Panc1 (cell line): ENCODE measurements around the gene ELMO1. TPM values are rescaled to one million over a fixed set of nuclear protein-coding genes. Genes with fewer than 3 reads are reported as not detected.

Experiments used
- ATAC-seq: fragments of 200-7000 bp; cut with Tn5 transposase; 2 replicates; pipeline ENCODE4 v1.9.1; 2020; ENCODE audit warnings: mild to moderate bottlenecking, moderate library complexity
- BruUV-seq: library from RNA; stranded (reverse); fragments of 400-500 nt; replicated peaks from 2 replicates; lab custom pipeline; 2021; lab: Mats Ljungman, UMichigan
- CTCF ChIA-PET: fragments of 300-600 bp; sonication (Branson Sonifier 250); formaldehyde crosslinking; loops from one replicate; lab custom pipeline; 2022; ENCODE audit warnings: antibody characterized with exemption; lab: Charles Lee
- POLR2A ChIA-PET: fragments of 300-600 bp; sonication (Branson Sonifier 250); formaldehyde crosslinking; loops from one replicate; lab custom pipeline; 2022; ENCODE audit warnings: antibody characterized with exemption; lab: Charles Lee
- DNase-seq: peaks from one replicate; pipeline ENCODE4 v3.0.0-alpha.2; 2010; ENCODE audit warnings: low read depth, low spot score
- H3K27ac ChIP-seq: 2 replicates; pipeline ENCODE4 v1.5.1; 2011; ENCODE audit warnings: mild to moderate bottlenecking, low read length, inconsistent platforms
- H3K27me3 ChIP-seq: fragments of 200-500 bp; sonication (Bioruptor generic); 2 replicates; pipeline ENCODE4 v1.6.0; 2014; ENCODE audit warnings: low read length, inconsistent platforms; ENCODE audit not compliant: control insufficient read depth, insufficient read depth
- H3K36me3 ChIP-seq: fragments of 200-500 bp; sonication (Bioruptor generic); 2 replicates; pipeline ENCODE4 v1.5.1; 2014; ENCODE audit warnings: inconsistent platforms, mild to moderate bottlenecking, low read length, moderate library complexity; ENCODE audit not compliant: control insufficient read depth, insufficient read depth
- H3K4me1 ChIP-seq: 2 replicates; pipeline ENCODE4 v1.5.1; 2011; ENCODE audit warnings: inconsistent platforms, mild to moderate bottlenecking, low read length, moderate library complexity; ENCODE audit not compliant: control insufficient read depth, insufficient read depth
- H3K4me3 ChIP-seq, 2 experiments: 2 replicates each; pipeline ENCODE4 v1.5.1; 2011 to 2012; ENCODE audit warnings: low read depth in 2 of 2, low read length in 2 of 2, mild to moderate bottlenecking in 2 of 2, inconsistent platforms in 1 of 2, moderate library complexity in 1 of 2
- H3K9me3 ChIP-seq: fragments of 200-500 bp; sonication (Bioruptor generic); 2 replicates; pipeline ENCODE4 v1.5.1; 2014; ENCODE audit warnings: low read depth, mild to moderate bottlenecking, inconsistent platforms, low read length, moderate library complexity; ENCODE audit not compliant: control insufficient read depth, insufficient read depth
- CTCF ChIP-seq: fragments of 450-650 bp; IDR thresholded peaks from 2 replicates; pipeline ENCODE4 v1.5.1; 2017; ENCODE audit warnings: mild to moderate bottlenecking
- POLR2AphosphoS5 ChIP-seq: IDR thresholded peaks from 2 replicates; pipeline ENCODE4 v1.6.1; 2012; ENCODE audit warnings: mild to moderate bottlenecking, low read depth, low read length, moderate library complexity
- REST ChIP-seq, 2 experiments: IDR thresholded peaks; 2 replicates each; pipeline ENCODE4 v1.6.1; 2011 to 2012; ENCODE audit warnings: low read depth in 2 of 2, control low read depth in 1 of 2, low read length in 1 of 2, mild to moderate bottlenecking in 1 of 2, moderate library complexity in 1 of 2; ENCODE audit not compliant: insufficient read depth in 1 of 2
- SIN3A ChIP-seq: IDR thresholded peaks from 2 replicates; pipeline ENCODE4 v1.6.1; 2012; ENCODE audit warnings: low read depth, mild to moderate bottlenecking, low read length, moderate library complexity, borderline replicate concordance; ENCODE audit not compliant: insufficient read depth
- TCF7L2 ChIP-seq: IDR thresholded peaks from 2 replicates; pipeline ENCODE4 v1.6.1; 2011; ENCODE audit warnings: mild to moderate bottlenecking, low read depth, low read length, inconsistent platforms
- in situ Hi-C: cut with HindIII; loops from 2 replicates; pipeline ENCODE4 v1.10.0; 2016; ENCODE audit warnings: low sequenced_read_pairs, low pct_unique_long_range_greater_than_20kb
- intact Hi-C: fragments of 100-400 bp; cut with micrococcal nuclease; formaldehyde crosslinking; loops from one replicate; pipeline ENCODE4 v1.10.0; 2022; ENCODE audit not compliant: unreplicated experiment
- total RNA-seq: library from RNA; stranded (reverse); gene quantifications from one replicate; pipeline ENCODE4 v1.2.1, GENCODE V29; 2021; ENCODE audit not compliant: unreplicated experiment

The ELMO1 gene
- total RNA-seq, 1 experiment from 2014 or later, result 0.80 TPM

- intact Hi-C loops (no loop called here), in situ Hi-C loops (no loop called here)
- no TSS peak for BruUV-seq
- ATAC-seq, result no peak
- Histone ChIP-seq H3K27me3 (no peaks in the 10 kb centered on the region), H3K36me3 (no peaks in the 10 kb centered on the region), H3K4me3 (no peak overlapping the region), H3K27ac (no peak overlapping the region), H3K4me1 (no peaks in the 10 kb centered on the region), H3K9me3 (peaks cover 3% of the 10 kb centered on the region; the same call in 1 of the 2 replicates)
- no peak for DNase-seq
- ChIA-PET CTCF (no interaction called here), POLR2A (no interaction called here)
- no peak for TF ChIP-seq SIN3A
- no peak for TF ChIP-seq CTCF
These were observed 541.6 kb downstream of the ELMO1 start for GRCh38 chr7:36906956-36907635.

- in situ Hi-C loops, result no loop called here
- CTCF ChIA-PET, result no interaction called here
- BruUV-seq, result no TSS peak
- POLR2A ChIA-PET, result no interaction called here
- DNase-seq, result no peak
- no peaks in the 10 kb centered on the region for H3K36me3 ChIP-seq
- TF ChIP-seq POLR2AphosphoS5, result no peak
- TF ChIP-seq TCF7L2, result no peak
- no peak for TF ChIP-seq CTCF
- no peak for TF ChIP-seq REST (IDR thresholded peaks at IDR 0.05; ENCODE audit: insufficient read depth in 1 of 2, low read depth in 2 of 2, low read length in 1 of 2)
- no peak for TF ChIP-seq SIN3A
- intact Hi-C loops, result no loop called here
- H3K27ac ChIP-seq, result no peak overlapping the region
- no peaks in the 10 kb centered on the region for H3K4me1 ChIP-seq
- H3K27me3 ChIP-seq, result no peaks in the 10 kb centered on the region
- H3K4me3 ChIP-seq, result no peak overlapping the region
- ATAC-seq, result no peak
- H3K9me3 ChIP-seq, result peaks cover 3% of the 10 kb centered on the region; the same call in 1 of the 2 replicates
These were observed 542.2 kb downstream of the ELMO1 start for GRCh38 chr7:36906448-36906847.
